SW480 (cell line): ENCODE data around the gene LRRC1.
A peak's percentile ranks its signal among the peaks of the same experiment; 100 is the strongest.

Experiments
- DNase-seq: peaks from one replicate; pipeline ENCODE4 v3.0.0-alpha.2; 2016; ENCODE audit warnings: low spot score

The LRRC1 gene

GRCh38 chr6:53815381-53816119 is 20.7 kb downstream of the LRRC1 start:
- no peak for DNase-seq

GRCh38 chr6:53818858-53819609 is 24.2 kb downstream of the LRRC1 start:
- DNase-seq, result no peak

GRCh38 chr6:53822401-53823125 is 27.8 kb downstream of the LRRC1 start:
- DNase-seq, result no peak

GRCh38 chr6:53824714-53825113 is 29.9 kb downstream of the LRRC1 start:
- DNase-seq, result no peak

GRCh38 chr6:53825532-53826321 is 30.9 kb downstream of the LRRC1 start:
- no peak for DNase-seq

GRCh38 chr6:53827531-53827930 is 32.7 kb downstream of the LRRC1 start:
- peak; percentile 2 for DNase-seq

- DNase-seq, result no peak
These were observed 33.4 kb downstream of the LRRC1 start for GRCh38 chr6:53828215-53828614.

- DNase-seq, result no peak
These were observed 34.3 kb downstream of the LRRC1 start for GRCh38 chr6:53828966-53829697.

GRCh38 chr6:53829698-53830221 is 35.0 kb downstream of the LRRC1 start:
- DNase-seq, result no peak

GRCh38 chr6:53830366-53830765 is 35.6 kb downstream of the LRRC1 start:
- DNase-seq, result no peak

GRCh38 chr6:53831081-53831869 is 36.5 kb downstream of the LRRC1 start:
- no peak for DNase-seq

- DNase-seq, result no peak
These were observed 37.3 kb downstream of the LRRC1 start for GRCh38 chr6:53831936-53832660.

GRCh38 chr6:53833155-53833554 is 38.4 kb downstream of the LRRC1 start:
- no peak for DNase-seq

- DNase-seq, result no peak
These were observed 39.3 kb downstream of the LRRC1 start for GRCh38 chr6:53834132-53834531.

- no peak for DNase-seq
These were observed 43.3 kb downstream of the LRRC1 start for GRCh38 chr6:53837865-53838769.

- DNase-seq, result no peak
These were observed 45.2 kb downstream of the LRRC1 start for GRCh38 chr6:53840027-53840426.

GRCh38 chr6:53845280-53846195 is 50.7 kb downstream of the LRRC1 start:
- no peak for DNase-seq
